Stimulated activated CD4-positive, alpha-beta T cell treated with anti-CD3 and anti-CD28 coated beads, Interleukin-4, amount 100 ng/mL, for 4 hours (primary cell): ENCODE measurements around the gene AMIGO1.

ENCODE experiments used
- DNase-seq, 2 experiments: peaks; one replicate each; pipeline ENCODE4 v3.0.0-alpha.2; 2020

The AMIGO1 gene

DNA sequence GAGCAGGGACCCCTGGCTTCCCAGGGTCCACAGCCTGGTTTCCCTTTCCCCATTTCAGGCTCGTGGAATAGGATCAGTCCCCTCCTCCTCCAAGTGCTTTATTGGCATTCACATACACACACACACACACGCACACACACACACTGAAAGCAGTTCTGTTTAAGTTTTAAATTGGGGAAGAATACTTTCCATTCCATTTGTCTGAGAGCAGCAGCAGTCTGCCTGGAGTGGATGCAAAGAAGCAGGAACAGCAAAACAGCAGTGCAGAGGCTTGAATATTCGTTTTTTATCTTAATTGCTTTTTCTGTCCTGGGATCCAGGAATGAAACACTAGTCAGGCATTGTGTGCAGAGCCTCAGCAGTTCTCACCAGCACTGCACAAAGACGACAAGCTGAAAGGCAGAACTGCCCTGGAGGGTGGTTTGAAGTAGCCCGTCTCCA, 8.6 kb downstream of the AMIGO1 start:
- DNase-seq = no peak

GRCh38 chr1:109499661-109500536, 9.6 kb downstream of the AMIGO1 start:
- peak; percentile 46 to 51 for DNase-seq

DNA sequence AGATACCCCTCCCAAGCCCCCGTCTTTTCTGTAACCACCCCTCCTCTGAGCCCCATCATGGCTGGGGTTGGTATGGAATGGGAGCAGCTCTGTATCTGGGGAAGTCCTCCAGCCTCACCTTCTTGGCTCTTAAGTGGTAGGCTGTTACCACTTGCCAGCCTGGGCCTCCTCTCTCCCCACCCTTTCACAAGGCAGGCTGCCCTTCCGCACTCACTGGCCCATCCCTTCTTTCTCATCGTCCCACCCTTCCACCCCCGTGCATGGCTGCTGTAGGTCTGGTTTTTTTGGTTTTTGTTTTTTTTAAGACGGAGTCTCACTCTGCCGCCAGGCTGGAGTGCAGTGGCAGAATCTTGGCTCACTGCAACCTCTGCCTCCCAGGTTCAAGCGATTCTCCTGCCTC, 10.4 kb downstream of the AMIGO1 start:
- no peak for DNase-seq

DNA sequence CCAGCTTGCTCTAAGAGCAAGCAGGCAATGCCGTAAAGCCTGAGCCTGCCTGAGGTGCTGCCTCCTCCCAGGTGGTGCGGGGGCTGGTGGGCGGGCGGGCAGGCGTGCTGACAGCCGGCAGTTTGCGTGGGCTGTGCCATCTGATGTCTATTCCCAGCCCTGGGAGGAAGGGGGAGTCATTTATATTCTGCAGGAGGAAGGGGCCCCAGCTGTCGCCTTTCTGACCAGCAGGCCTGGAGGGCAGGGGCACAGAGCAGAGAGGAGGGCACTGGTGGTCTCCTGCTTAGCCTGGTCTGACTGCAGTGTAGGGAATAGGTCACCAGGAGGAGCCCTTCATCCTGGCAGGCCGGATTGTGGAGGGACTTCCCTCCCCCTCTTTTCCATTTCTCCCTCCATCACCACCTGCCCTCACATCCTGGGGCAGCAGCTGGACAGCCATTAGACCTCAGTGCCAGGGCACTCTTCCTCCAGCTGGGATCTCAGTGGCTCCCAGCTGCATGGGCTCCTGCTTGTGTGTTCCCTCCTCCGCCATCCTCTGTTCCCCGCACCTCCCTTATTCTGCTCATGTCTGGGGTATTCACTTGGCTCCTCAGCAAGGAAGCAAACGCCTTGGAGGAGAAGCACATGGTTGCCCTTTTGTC, 11.2 kb downstream of the AMIGO1 start:
- DNase-seq = peak; percentile 40 to 64

DNA sequence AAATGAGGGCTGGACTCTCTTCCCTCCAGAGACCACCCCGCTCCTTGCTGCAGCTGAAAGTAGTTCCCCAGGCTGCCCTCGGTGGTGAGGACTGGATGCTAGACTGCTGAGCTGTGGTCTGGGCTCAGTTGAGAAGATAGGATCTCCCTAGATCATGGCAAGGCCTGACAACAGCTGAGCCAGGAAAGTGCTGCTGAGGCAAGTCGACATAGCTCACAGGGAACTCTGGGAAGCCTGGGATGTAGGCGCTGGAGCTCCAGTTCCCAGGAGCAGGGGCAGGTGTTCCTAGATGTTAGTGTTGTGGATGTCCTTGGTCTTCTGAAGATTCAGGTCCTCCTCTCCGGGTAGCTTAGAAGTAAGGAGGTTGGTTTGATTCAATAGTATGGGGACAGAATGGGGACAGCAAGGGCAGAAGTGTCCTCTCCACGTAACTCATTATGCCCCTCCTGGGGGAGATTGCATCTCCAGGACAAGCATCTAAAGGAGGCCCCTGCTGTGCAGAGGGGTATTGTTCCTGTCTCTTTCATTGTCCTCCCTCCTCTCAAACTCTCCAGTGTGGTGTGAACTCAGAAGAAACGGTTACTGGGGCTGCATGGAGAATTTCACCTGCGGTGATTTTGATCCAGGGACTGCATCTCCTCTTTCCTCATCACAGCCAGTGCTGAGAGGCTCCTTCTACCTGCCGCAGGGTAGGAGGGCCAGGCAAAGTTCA, 11.9 kb downstream of the AMIGO1 start:
- DNase-seq = no peak

DNA sequence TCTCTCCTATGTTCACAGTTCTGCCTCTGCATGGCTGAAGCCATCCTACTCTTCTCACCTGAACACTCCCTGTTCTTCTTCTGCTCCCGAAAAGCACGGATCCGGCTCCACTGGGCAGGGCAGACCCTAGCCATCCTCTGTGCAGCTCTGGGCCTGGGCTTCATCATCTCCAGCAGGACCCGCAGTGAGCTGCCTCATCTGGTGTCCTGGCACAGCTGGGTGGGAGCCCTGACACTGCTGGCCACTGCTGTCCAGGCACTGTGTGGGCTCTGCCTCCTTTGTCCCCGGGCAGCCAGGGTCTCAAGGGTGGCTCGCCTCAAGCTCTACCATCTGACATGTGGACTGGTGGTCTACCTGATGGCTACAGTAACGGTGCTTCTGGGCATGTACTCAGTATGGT, 13.8 kb downstream of the AMIGO1 start:
- DNase-seq = no peak

DNA sequence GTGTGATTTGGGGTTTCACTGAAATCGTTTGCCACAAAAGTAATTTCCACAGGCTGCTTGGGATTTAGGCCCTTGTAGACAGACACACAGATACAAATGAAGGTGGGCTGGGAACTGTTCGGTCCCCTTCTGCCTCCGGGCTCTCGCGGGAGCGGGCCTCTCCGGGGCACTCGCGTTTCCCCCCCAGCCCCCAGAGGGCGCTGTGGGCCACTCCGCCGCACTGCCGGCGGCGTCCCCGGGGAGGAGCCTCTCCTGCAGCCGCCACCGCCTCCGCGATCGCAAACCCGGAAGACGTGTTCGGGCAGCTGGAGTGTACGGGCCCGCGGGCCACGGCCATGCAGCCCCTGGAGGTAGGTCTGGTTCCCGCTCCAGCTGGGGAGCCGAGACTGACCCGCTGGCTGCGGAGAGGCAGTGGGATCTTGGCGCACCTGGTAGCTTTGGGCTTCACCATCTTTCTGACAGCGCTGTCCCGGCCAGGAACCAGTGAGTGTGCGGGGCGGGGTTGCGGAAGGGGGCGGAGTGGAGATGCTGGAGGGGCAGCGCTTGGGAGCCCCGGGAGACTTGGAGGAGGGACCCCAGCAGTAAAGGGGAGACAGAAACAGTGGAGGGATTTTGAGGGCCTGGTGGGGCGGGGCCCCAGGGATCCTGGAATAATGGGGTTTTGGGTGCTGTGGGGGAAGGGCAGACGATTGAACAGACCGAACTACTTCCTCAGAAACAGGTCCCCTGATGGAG, 15.6 kb downstream of the AMIGO1 start, which contains the start of gene CYB561D1:
TSS of gene CYB561D1 (plus strand) at position 290 of the 735 bp plus-strand sequence. CDS start at position 336, 46 bp downstream.
- peak; percentile 85 to 89 for DNase-seq

DNA sequence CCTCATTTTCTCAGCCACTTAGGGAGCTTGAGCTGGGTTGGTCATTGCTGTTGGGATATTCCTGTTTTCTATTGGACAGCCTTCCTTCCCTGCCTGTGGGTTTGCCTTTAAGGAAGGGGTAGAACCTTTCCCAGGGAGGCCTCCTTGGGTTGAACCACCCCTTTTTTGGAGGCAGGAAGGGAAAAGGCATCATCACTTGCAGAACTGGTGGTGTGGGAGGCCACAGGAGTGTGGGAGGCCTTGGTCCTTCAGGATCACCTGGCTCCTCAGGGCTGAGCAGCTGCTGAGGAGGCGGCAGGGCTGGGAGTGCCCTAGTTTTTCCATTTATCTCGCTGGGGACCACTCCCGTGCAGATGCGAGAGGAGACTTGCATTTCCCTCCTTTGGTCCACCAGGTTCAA, 16.3 kb downstream of the AMIGO1 start:
- no peak for DNase-seq

GRCh38 chr1:109492779-109493178, 16.7 kb downstream of the AMIGO1 start:
- DNase-seq = no peak

GRCh38 chr1:109491372-109491771, 18.2 kb downstream of the AMIGO1 start:
- DNase-seq = no peak

GRCh38 chr1:109490934-109491302, 18.6 kb downstream of the AMIGO1 start:
- no peak for DNase-seq

DNA sequence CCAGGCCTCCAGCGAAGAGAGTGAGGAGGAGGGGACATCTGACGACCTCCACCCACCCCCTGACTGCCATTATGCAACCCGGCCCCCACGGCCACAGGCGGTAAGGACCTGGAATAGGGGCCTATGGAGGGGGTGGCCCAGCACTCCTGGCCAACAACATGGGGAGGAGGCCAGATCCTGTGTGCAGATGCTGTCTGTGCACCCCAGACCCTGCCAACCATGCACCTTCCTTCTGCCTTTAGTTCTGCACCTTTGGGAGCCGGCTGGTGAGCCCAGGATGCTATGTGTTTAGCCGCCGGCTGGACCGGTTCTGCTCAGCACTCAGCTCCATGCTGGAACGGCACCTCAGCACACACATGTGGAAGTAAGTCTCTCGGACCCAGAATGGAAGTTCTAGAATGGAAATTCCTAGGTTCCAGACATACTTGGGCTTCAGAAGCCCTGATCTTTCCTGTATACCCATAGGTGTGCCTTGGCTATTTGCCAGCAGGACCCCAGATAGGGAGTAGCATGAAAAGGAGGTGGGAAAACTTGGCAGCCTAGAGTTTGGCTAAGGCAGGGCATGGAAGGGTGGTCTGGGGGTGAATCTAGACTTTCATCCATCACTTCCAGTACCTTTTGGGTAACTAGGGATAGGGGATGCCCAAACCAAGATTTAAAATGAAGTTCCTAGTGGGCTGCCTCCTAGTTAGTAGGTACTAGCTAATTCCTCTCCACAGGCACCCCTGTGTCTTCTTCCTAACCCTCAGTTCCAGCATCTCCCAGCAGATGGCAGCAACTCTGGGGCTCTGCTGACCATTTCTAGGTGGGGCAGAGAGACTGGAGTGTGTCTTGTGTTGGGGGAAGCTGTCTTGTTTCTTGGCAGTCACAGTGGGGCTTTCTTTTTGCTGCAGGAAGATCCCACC, 19.2 kb downstream of the AMIGO1 start:
- peak; percentile 69 to 70 for DNase-seq

GRCh38 chr1:109488696-109489095, 20.8 kb downstream of the AMIGO1 start:
- DNase-seq = no peak

DNA sequence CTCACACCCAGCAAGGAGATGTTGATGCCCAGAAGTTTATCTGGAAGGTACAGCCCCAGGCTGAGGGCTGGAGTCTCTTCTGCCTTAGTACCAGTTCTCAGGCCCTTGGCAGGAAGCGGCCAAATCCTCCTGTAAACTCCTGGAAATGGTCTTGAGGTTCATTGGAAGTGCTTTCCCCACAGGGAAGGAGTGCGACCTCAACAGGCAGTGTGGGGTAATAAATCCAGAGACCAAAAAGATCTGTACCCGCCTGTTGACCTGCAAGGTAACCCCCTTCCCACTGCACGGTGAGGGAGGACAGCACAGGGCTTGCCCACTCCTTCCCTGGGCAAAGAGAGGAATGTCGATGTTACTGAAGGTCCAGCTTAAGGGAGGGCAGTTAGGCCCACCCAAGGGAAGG, 21.3 kb downstream of the AMIGO1 start:
- DNase-seq = no peak

DNA sequence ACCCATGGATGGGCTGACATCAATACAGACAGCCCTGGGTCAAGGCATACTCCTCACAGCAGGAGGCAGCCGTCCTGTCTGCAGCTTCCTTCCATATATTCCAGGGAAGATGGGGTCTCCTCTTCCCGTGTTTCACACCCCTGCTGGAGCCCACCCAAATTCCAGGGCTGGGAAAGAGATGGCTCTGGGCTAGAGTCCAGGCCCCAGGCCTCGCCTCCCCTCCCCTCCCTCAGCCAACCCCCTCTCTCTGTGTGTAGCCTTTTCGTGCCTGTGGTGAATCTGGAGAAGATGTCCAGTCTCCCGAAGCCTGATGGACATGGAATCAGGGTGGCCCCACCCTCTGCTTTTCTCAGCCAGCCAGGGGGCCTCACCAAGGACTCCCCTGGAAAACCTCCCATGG, 22.3 kb downstream of the AMIGO1 start:
- DNase-seq = no peak

DNA sequence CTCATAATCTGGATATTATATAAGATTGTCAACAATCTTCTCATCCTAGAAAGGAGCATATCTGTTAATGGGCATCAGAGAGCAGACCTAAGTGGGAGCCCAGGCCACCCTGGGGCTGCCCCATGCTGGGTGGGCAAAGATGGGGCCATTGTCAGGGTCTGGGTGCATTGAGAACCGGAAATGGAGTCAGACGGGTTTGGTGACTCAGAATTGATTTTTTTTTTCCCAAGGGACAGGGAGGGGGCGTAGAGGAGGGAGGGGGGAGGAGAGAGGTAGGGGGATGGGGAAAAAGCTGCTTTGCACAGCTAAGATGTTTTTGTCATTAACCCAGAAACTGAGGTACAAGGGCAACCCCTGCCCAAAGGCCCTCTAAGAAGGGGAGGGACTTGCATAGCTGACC, 24.5 kb downstream of the AMIGO1 start:
- DNase-seq = no peak

- DNase-seq = no peak
These were observed 25.0 kb downstream of the AMIGO1 start for GRCh38 chr1:109484519-109484975.

- peak; percentile 89 to 92 for DNase-seq
These were observed 25.6 kb downstream of the AMIGO1 start, which contains the start of gene ATXN7L2 for GRCh38 chr1:109483672-109484518. ATXN7L2 (plus strand) TSS chr1:109483905; CDS start chr1:109483954, 49 bp downstream.

DNA sequence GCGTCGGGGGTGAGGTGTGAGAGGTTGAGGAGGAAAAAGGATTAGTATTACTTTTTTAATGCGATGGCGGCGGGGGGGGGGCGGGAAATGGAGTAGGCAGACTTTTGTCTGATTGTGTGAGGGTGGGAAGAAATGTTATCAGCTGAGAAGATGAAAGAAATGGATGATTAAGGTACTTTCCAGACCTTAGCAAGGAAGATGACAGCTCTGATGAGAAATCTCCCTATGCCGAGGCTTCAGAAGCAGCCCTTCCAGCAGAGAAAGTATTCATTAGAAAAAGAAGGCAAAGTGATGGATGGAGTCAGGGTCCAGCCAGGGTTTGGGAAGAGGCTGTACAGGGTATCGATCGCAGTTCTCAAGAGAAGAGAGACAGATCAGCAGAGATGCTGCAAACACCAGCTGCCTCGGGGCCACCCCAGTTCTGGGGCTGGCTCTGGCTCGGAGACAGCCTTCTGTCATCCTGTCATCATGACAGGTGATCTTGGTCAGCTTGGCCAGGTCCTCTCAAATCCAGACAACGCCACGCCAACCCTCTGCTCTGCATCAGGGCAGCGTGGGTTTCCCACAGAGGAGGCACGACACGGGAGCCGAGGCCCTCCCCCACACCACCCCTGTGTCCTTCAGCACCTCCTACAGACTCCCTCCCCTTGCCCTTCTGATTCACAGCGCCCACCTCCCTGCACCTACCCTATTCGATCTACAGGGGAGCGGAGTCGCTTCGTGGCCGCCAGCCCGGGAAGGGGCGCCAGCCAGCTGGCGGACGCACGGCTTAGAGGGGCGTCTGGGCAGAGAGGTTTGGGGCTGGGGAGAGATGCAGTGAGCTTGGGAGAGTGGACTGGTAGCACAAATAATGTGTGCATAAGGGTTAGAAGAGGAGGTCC, 26.5 kb downstream of the AMIGO1 start:
- peak in 1 of 2 experiments; percentile 52 for DNase-seq
